Measurements from ENCODE around the gene ZNF773.
"Not testable (repeated sequence)": the region's sequence is repeated elsewhere in the genome, so short reads cannot be mapped to it uniquely, and the experiment has no call there.

ZNF773 gene

GRCh38 chr19:57506163-57506562 is 6.4 kb downstream of the ZNF773 start:
- H3K27ac ChIP-seq (ENCODE audit: low read length) = no peak overlapping the region
- H3K36me3 ChIP-seq (replicated peaks; ENCODE audit: low read depth, low read length) = peaks cover 73% of the 10 kb centered on the region
- H3K4me2 ChIP-seq (ENCODE audit: low read length) = no peak overlapping the region
- H2AFZ ChIP-seq (ENCODE audit: low read depth, low read length) = no peak overlapping the region
- TF ChIP-seq CTCF (IDR thresholded peaks at IDR 0.05; ENCODE audit: low read depth, low read length) (no peak), EZH2phosphoT487 (IDR thresholded peaks at IDR 0.05; ENCODE audit: low read depth) (no peak)
- H3K27me3 ChIP-seq (ENCODE audit: low read depth, low read length) = no peaks in the 10 kb centered on the region
- no peaks in the 10 kb centered on the region for H4K20me1 ChIP-seq (ENCODE audit: insufficient read depth, low read length)
- no peak overlapping the region for H3K4me3 ChIP-seq (ENCODE audit: low read length)
- no peaks in the 10 kb centered on the region for H3K4me1 ChIP-seq (ENCODE audit: low read length)
- H3K9me3 ChIP-seq (ENCODE audit: insufficient read depth, low read length) = peaks cover 29% of the 10 kb centered on the region; the same call in 1 of the 2 replicates
- no peak overlapping the region for H3K9ac ChIP-seq (ENCODE audit: low read length)
- H3K79me2 ChIP-seq (ENCODE audit: low read length) = peaks cover 22% of the 10 kb centered on the region

GRCh38 chr19:57511484-57511883 is 11.7 kb downstream of the ZNF773 start:
- Histone ChIP-seq H3K9me3 (ENCODE audit: insufficient read depth, low read length) (peaks cover 41% of the 10 kb centered on the region), H3K36me3 (replicated peaks; ENCODE audit: low read depth, low read length) (peaks cover 73% of the 10 kb centered on the region), H2AFZ (ENCODE audit: low read depth, low read length) (no peak overlapping the region), H3K4me3 (ENCODE audit: low read length) (no peak overlapping the region), H3K9ac (ENCODE audit: low read length) (no peak overlapping the region), H3K27me3 (ENCODE audit: low read depth, low read length) (no peaks in the 10 kb centered on the region), H4K20me1 (ENCODE audit: insufficient read depth, low read length) (no peaks in the 10 kb centered on the region), H3K4me2 (ENCODE audit: low read length) (no peak overlapping the region), H3K79me2 (ENCODE audit: low read length) (no peaks in the 10 kb centered on the region), H3K27ac (ENCODE audit: low read length) (no peak overlapping the region), H3K4me1 (ENCODE audit: low read length) (no peaks in the 10 kb centered on the region)
- TF ChIP-seq CTCF (IDR thresholded peaks at IDR 0.05; ENCODE audit: low read depth, low read length) (no peak), EZH2phosphoT487 (IDR thresholded peaks at IDR 0.05; ENCODE audit: low read depth) (no peak)

GRCh38 chr19:57512845-57513244 is 13.1 kb downstream of the ZNF773 start:
- H3K4me2 ChIP-seq (ENCODE audit: low read length) = no peak overlapping the region
- H2AFZ ChIP-seq (ENCODE audit: low read depth, low read length) = no peak overlapping the region
- H3K4me1 ChIP-seq (ENCODE audit: low read length) = no peaks in the 10 kb centered on the region
- no peak overlapping the region for H3K4me3 ChIP-seq (ENCODE audit: low read length)
- peaks cover 75% of the 10 kb centered on the region for H3K36me3 ChIP-seq (replicated peaks; ENCODE audit: low read depth, low read length)
- H3K9me3 ChIP-seq (ENCODE audit: insufficient read depth, low read length) = peaks cover 40% of the 10 kb centered on the region
- no peaks in the 10 kb centered on the region for H3K79me2 ChIP-seq (ENCODE audit: low read length)
- no peak overlapping the region for H3K27ac ChIP-seq (ENCODE audit: low read length)
- H4K20me1 ChIP-seq (ENCODE audit: insufficient read depth, low read length) = no peaks in the 10 kb centered on the region
- no peaks in the 10 kb centered on the region for H3K27me3 ChIP-seq (ENCODE audit: low read depth, low read length)
- TF ChIP-seq CTCF (IDR thresholded peaks at IDR 0.05; ENCODE audit: low read depth, low read length) (no peak), EZH2phosphoT487 (IDR thresholded peaks at IDR 0.05; ENCODE audit: low read depth) (no peak)
- no peak overlapping the region for H3K9ac ChIP-seq (ENCODE audit: low read length)

- H3K79me2 ChIP-seq (ENCODE audit: low read length) = no peaks in the 10 kb centered on the region
- H4K20me1 ChIP-seq (ENCODE audit: insufficient read depth, low read length) = no peaks in the 10 kb centered on the region
- TF ChIP-seq EZH2phosphoT487 (IDR thresholded peaks at IDR 0.05; ENCODE audit: low read depth) (no peak), CTCF (IDR thresholded peaks at IDR 0.05; ENCODE audit: low read depth, low read length) (no peak)
- H3K27me3 ChIP-seq (ENCODE audit: low read depth, low read length) = no peaks in the 10 kb centered on the region
- H3K36me3 ChIP-seq (replicated peaks; ENCODE audit: low read depth, low read length) = peaks cover 55% of the 10 kb centered on the region
- H3K4me3 ChIP-seq (ENCODE audit: low read length) = no peak overlapping the region
- H2AFZ ChIP-seq (ENCODE audit: low read depth, low read length) = no peak overlapping the region
- H3K9ac ChIP-seq (ENCODE audit: low read length) = no peak overlapping the region
- H3K4me2 ChIP-seq (ENCODE audit: low read length) = no peak overlapping the region
- H3K9me3 ChIP-seq (ENCODE audit: insufficient read depth, low read length) = peaks cover 27% of the 10 kb centered on the region
- H3K27ac ChIP-seq (ENCODE audit: low read length) = no peak overlapping the region
- no peaks in the 10 kb centered on the region for H3K4me1 ChIP-seq (ENCODE audit: low read length)
Observed at GRCh38 chr19:57515255-57515654, 15.5 kb downstream of the ZNF773 start.

- not testable (repeated sequence) for H3K4me2 ChIP-seq (ENCODE audit: low read length); H2AFZ ChIP-seq (ENCODE audit: low read depth, low read length); H3K9ac ChIP-seq (ENCODE audit: low read length); H3K27ac ChIP-seq (ENCODE audit: low read length); H3K79me2 ChIP-seq (ENCODE audit: low read length); H3K27me3 ChIP-seq (ENCODE audit: low read depth, low read length); H3K4me3 ChIP-seq (ENCODE audit: low read length); H4K20me1 ChIP-seq (ENCODE audit: insufficient read depth, low read length); H3K4me1 ChIP-seq (ENCODE audit: low read length)
- Histone ChIP-seq H3K36me3 (replicated peaks; ENCODE audit: low read depth, low read length) (peaks cover 48% of the 10 kb centered on the region), H3K9me3 (ENCODE audit: insufficient read depth, low read length) (peaks cover 23% of the 10 kb centered on the region)
Observed at GRCh38 chr19:57518021-57518420, 18.3 kb downstream of the ZNF773 start.

Measured in OCI-LY3 (cell line).